ENCODE results near the gene TMEM187. TPM values are rescaled to one million over a fixed set of nuclear protein-coding genes. Genes with fewer than 3 reads are reported as not detected.

Gene TMEM187
- total and polyA plus RNA-seq, 9 donors, result 2.6 to 11.6 (median 9.4) TPM

- no peak for TF ChIP-seq CTCF (IDR thresholded peaks at IDR 0.05)
- no peak for TF ChIP-seq POLR2A (IDR thresholded peaks at IDR 0.05)
- TF ChIP-seq EP300 (IDR thresholded peaks at IDR 0.05), result no peak
- 80 to 89% (median 86%) methylated on average over 5 of the region's 5 CpGs for WGBS, 3 donors
- no peaks in the 10 kb centered on the region for H3K9me3 ChIP-seq
- H3K27me3 ChIP-seq, result no peaks in the 10 kb centered on the region
- H3K27ac ChIP-seq, result no peak overlapping the region
- no peaks in the 10 kb centered on the region for H3K36me3 ChIP-seq
- intact Hi-C loops (cut with DNase I), result no loop called here
- no peak overlapping the region for H3K4me3 ChIP-seq
- no peak for DNase-seq
- peaks cover 5% of the 10 kb centered on the region for H3K4me1 ChIP-seq (ENCODE audit: insufficient read depth)
Measured at GRCh38 chrX:153965406-153965805, 7.1 kb upstream of the TMEM187 start.

DNA sequence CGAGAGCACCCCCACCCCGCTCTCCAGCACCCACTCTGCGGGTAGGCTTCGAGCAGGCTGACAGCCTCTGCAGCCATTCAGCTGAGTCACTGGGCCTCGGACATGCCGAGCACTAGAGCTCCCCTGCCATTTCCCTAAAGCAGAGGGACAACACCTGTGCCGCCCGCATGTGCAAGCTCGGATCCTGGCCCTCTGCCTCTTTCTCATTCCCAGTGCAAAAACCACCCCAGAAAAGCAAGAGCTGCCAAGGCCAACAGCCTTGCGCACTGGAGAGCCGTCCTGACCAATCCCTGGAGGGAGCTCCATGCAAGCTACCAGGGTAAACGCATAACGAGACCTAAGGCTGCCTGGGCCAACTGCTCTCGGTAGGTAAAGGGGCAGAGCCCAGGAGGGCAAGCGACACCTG is 6.3 kb upstream of the TMEM187 start:
- H3K4me1 ChIP-seq (ENCODE audit: insufficient read depth), result peaks cover 5% of the 10 kb centered on the region
- WGBS, 3 donors, result 62 to 67% (median 64%) methylated on average over 15 of the region's 15 CpGs

DNA sequence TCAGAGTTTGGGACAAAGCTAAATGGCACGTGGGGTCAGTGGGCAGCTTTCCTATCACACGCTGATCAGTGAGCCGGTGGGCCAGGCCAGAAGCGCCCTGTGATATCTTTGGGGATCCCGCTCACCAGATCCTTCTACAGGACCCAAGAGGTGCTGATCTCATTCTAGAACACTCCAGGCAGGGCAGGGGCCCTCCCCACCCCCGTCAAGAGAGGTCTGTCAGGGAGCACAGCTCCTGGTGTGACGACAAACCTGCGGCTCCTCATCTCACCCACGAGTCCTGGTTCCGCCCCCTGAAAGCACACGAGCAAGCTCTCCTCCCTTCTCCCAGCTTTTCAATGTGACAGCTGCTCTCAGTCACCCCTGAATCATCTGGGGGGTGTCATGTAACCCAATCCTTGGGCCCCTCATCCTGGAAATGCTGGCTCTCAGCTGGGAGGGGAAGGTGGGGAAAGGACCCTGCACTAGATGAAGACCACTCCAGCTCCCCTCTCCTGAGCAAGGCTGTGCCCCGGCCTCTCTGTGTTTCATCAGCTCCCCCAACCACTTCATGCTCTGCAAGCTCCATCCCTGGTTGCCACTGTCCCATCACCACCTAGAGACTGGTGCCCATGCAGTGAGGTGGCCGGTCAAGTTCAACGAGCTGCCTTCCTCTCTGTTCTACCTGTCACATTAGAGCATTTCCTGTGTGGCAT is 5.6 kb upstream of the TMEM187 start:
- Histone ChIP-seq H3K36me3 (no peaks in the 10 kb centered on the region), H3K4me3 (no peak overlapping the region), H3K9me3 (no peaks in the 10 kb centered on the region), H3K27ac (no peak overlapping the region), H3K27me3 (no peaks in the 10 kb centered on the region), H3K4me1 (ENCODE audit: insufficient read depth) (peaks cover 5% of the 10 kb centered on the region)
- 72 to 77% (median 76%) methylated on average over 14 of the region's 14 CpGs for WGBS, 3 donors
- intact Hi-C loops (cut with DNase I), result loop anchor here in 1 of 4 donors (1.0 kb wide), 1 partner anchor 39 kb away; no protein-coding TSS in a partner anchor
- no peak for DNase-seq
- TF ChIP-seq CTCF (IDR thresholded peaks at IDR 0.05) (no peak), POLR2A (IDR thresholded peaks at IDR 0.05) (no peak), EP300 (IDR thresholded peaks at IDR 0.05) (no peak)

More for the DNA sequence above, 6.3 kb upstream of the TMEM187 start:
- Histone ChIP-seq H3K27ac (no peak overlapping the region), H3K27me3 (no peaks in the 10 kb centered on the region), H3K36me3 (no peaks in the 10 kb centered on the region), H3K9me3 (no peaks in the 10 kb centered on the region), H3K4me3 (no peak overlapping the region)
- TF ChIP-seq POLR2A (IDR thresholded peaks at IDR 0.05) (no peak), CTCF (IDR thresholded peaks at IDR 0.05) (no peak), EP300 (IDR thresholded peaks at IDR 0.05) (no peak)
- intact Hi-C loops (cut with DNase I), result no loop called here
- peak in 2 of 5 donors; percentile 47 to 51 for DNase-seq

GRCh38 chrX:153967536-153968224 is 4.9 kb upstream of the TMEM187 start:
- intact Hi-C loops (cut with DNase I), result loop anchor here in 1 of 4 donors (1.0 kb wide), 1 partner anchor 39 kb away; no protein-coding TSS in a partner anchor
- no peaks in the 10 kb centered on the region for H3K27me3 ChIP-seq
- no peak overlapping the region for H3K27ac ChIP-seq
- H3K36me3 ChIP-seq, result no peaks in the 10 kb centered on the region
- no peak overlapping the region for H3K4me3 ChIP-seq
- 74 to 78% (median 77%) methylated on average over 16 of the region's 16 CpGs for WGBS, 3 donors
- H3K4me1 ChIP-seq (ENCODE audit: insufficient read depth), result peaks cover 5% of the 10 kb centered on the region
- no peak for DNase-seq
- TF ChIP-seq CTCF (IDR thresholded peaks at IDR 0.05) (no peak), POLR2A (IDR thresholded peaks at IDR 0.05) (no peak), EP300 (IDR thresholded peaks at IDR 0.05) (no peak)
- H3K9me3 ChIP-seq, result no peaks in the 10 kb centered on the region

Data from ovary (tissue), 9 donors.